ENCODE results near the gene CHCHD6. TPM values are rescaled to one million over a fixed set of nuclear protein-coding genes. Genes with fewer than 3 reads are reported as not detected.
A peak's percentile ranks its signal among the peaks of the same experiment; 100 is the strongest.

CHCHD6 gene
- total and polyA plus RNA-seq, 2 of the 4 experiments (the other 2 are of a cell fraction), result 18.8 to 28.9 TPM

GRCh38 chr3:127008236-127008635 lies 304.2 kb downstream of the CHCHD6 start:
- H4K8ac ChIP-seq (ENCODE audit: low read depth in 2 of 2, low read length in 2 of 2), result no peak overlapping the region
- H2BK15ac ChIP-seq (ENCODE audit: low read depth, low read length), result no peak overlapping the region
- H3K23ac ChIP-seq (ENCODE audit: low read depth, low read length), result no peak overlapping the region
- no peaks in the 10 kb centered on the region for H3K27me3 ChIP-seq (ENCODE audit: control insufficient read depth, insufficient read depth, low read length)
- H3K79me1 ChIP-seq (ENCODE audit: low read depth in 1 of 2, low read length in 2 of 2), result peaks cover 13 to 41% of the 10 kb centered on the region in 2 experiments; a peak in 3 of 4 replicates
- ChIA-PET CTCF (no interaction called here), POLR2A (ENCODE audit: unreplicated experiment) (no interaction called here)
- in situ Hi-C loops (cut with MboI; ENCODE audit: low sequenced_read_pairs), result no loop called here
- no peak overlapping the region for H2BK120ac ChIP-seq (ENCODE audit: low read depth, low read length)
- no peak overlapping the region for H4K91ac ChIP-seq (ENCODE audit: insufficient read depth, low read depth, low read length)
- H3K14ac ChIP-seq (replicated peaks; ENCODE audit: low read depth, low read length), result no peak overlapping the region
- no peak overlapping the region for H3K4ac ChIP-seq (ENCODE audit: low read depth, low read length)
- H3K18ac ChIP-seq (ENCODE audit: low read depth, low read length), result no peak overlapping the region
- H3K4me3 ChIP-seq (ENCODE audit: insufficient read depth, low read depth, low read length), result no peak overlapping the region
- H4K20me1 ChIP-seq (ENCODE audit: insufficient read depth, low read length), result no peaks in the 10 kb centered on the region; the same call in 1 of the 2 replicates
- no peak overlapping the region for H2BK20ac ChIP-seq (ENCODE audit: low read depth, low read length)
- no peak for DNase-seq
- TF ChIP-seq USF2 (IDR thresholded peaks at IDR 0.05; ENCODE audit: low read depth, low read length), result no peak
- no peak for TF ChIP-seq RAD21 (IDR thresholded peaks at IDR 0.05; ENCODE audit: low read length)
- TF ChIP-seq CTCF (conservative IDR thresholded peaks at IDR 0.05; ENCODE audit: low read depth, low read length), result no peak
- no peak for TF ChIP-seq MAFK (IDR thresholded peaks at IDR 0.05; ENCODE audit: low read depth, low read length)
- TF ChIP-seq RCOR1 (IDR thresholded peaks at IDR 0.05; ENCODE audit: insufficient replicate concordance, low read length), result no peak
- TF ChIP-seq MXI1 (IDR thresholded peaks at IDR 0.05; ENCODE audit: borderline replicate concordance, low read depth, low read length), result no peak
- no peak for TF ChIP-seq SMC3 (IDR thresholded peaks at IDR 0.05; ENCODE audit: low read depth, low read length)
- no peak for TF ChIP-seq CEBPB (IDR thresholded peaks at IDR 0.05; ENCODE audit: low read depth, low read length)
- TF ChIP-seq NFE2L2 (IDR thresholded peaks at IDR 0.05; ENCODE audit: low read depth, low read length), result no peak
- WGBS, 2 experiments (ENCODE audit: extremely low coverage in 2 of 2, insufficient read length in 1 of 2), result 100% methylated on average over 2 of the region's 10 CpGs; no CpG with 5 or more reads in 1 of the 2 experiments
- peaks cover 10% of the 10 kb centered on the region for H3K9me1 ChIP-seq (ENCODE audit: insufficient read depth, low read length)
- H3K36me3 ChIP-seq (ENCODE audit: control insufficient read depth, insufficient read depth, low read length), result peaks cover 38% of the 10 kb centered on the region
- peak overlapping the region; percentile 62 for H2AK9ac ChIP-seq (replicated peaks; ENCODE audit: low read depth, low read length, poor library complexity)
- H2AK5ac ChIP-seq (ENCODE audit: low read depth, low read length), result no peak overlapping the region
- H2AFZ ChIP-seq (replicated peaks; ENCODE audit: low read length, poor library complexity), result no peak overlapping the region
- peaks cover 16% of the 10 kb centered on the region for H3K4me1 ChIP-seq (ENCODE audit: control insufficient read depth, insufficient read depth, low read length)
- ATAC-seq (ENCODE audit: low read depth), result no peak
- no TSS peak for BruUV-seq (replicated peaks)
- no peak overlapping the region for H3K27ac ChIP-seq (ENCODE audit: insufficient read depth, low read length)
- H3K4me2 ChIP-seq (ENCODE audit: low read depth, low read length), result no peak overlapping the region
- H2BK5ac ChIP-seq (ENCODE audit: low read depth, low read length, poor library complexity, severe bottlenecking), result no peak overlapping the region
- dilution Hi-C loops (cut with HindIII; ENCODE audit: low sequenced_read_pairs, unreplicated experiment), result no loop called here
- no peaks in the 10 kb centered on the region for H3K9me3 ChIP-seq (ENCODE audit: control insufficient read depth, insufficient read depth, low read length)
- intact Hi-C loops (cut with micrococcal nuclease), result loop anchor here (10.0 kb wide), 1 partner anchor 537 kb away; no protein-coding TSS in a partner anchor
- no peak overlapping the region for H4K5ac ChIP-seq (ENCODE audit: low read depth, low read length)
- no peak overlapping the region for H3K9ac ChIP-seq (ENCODE audit: low read depth, low read length)
- H3K56ac ChIP-seq (ENCODE audit: extremely low read depth, insufficient read depth, low read length), result no peak overlapping the region

Measured in IMR-90 (cell line).